ENCODE measurements around the gene CZIB.

CZIB gene

GRCh38 chr1:53210352-53210751, 10.1 kb downstream of the CZIB start:
- no peak for TF ChIP-seq SIN3A (IDR thresholded peaks at IDR 0.05; ENCODE audit: borderline replicate concordance, insufficient read depth, low read length)
- TF ChIP-seq REST (IDR thresholded peaks at IDR 0.05; ENCODE audit: insufficient read depth in 1 of 2, low read depth in 2 of 2, low read length in 2 of 2): no peak
- TF ChIP-seq TAF1 (IDR thresholded peaks at IDR 0.05; ENCODE audit: borderline replicate concordance, insufficient read depth, low read length): no peak
- no peak for TF ChIP-seq POLR2AphosphoS5 (IDR thresholded peaks at IDR 0.05; ENCODE audit: low read depth, low read length)
- TF ChIP-seq FOXP2 (optimal IDR thresholded peaks at IDR 0.05; ENCODE audit: borderline replicate concordance, extremely low read depth, extremely low read length, insufficient read depth): no peak

- TF ChIP-seq POLR2AphosphoS5 (IDR thresholded peaks at IDR 0.05; ENCODE audit: low read depth, low read length) (no peak), FOXP2 (optimal IDR thresholded peaks at IDR 0.05; ENCODE audit: borderline replicate concordance, extremely low read depth, extremely low read length, insufficient read depth) (no peak), TAF1 (IDR thresholded peaks at IDR 0.05; ENCODE audit: borderline replicate concordance, insufficient read depth, low read length) (no peak), REST (IDR thresholded peaks at IDR 0.05; ENCODE audit: insufficient read depth in 1 of 2, low read depth in 2 of 2, low read length in 2 of 2) (no peak), SIN3A (IDR thresholded peaks at IDR 0.05; ENCODE audit: borderline replicate concordance, insufficient read depth, low read length) (no peak)
Measured at GRCh38 chr1:53207726-53208125, 12.7 kb downstream of the CZIB start.

- no peak for TF ChIP-seq FOXP2 (optimal IDR thresholded peaks at IDR 0.05; ENCODE audit: borderline replicate concordance, extremely low read depth, extremely low read length, insufficient read depth)
Measured at GRCh38 chr1:53206735-53207379, 13.6 kb downstream of the CZIB start.

GRCh38 chr1:53203466-53203865, 17.0 kb downstream of the CZIB start:
- TF ChIP-seq REST (IDR thresholded peaks at IDR 0.05; ENCODE audit: insufficient read depth in 1 of 2, low read depth in 2 of 2, low read length in 2 of 2) (no peak), FOXP2 (optimal IDR thresholded peaks at IDR 0.05; ENCODE audit: borderline replicate concordance, extremely low read depth, extremely low read length, insufficient read depth) (no peak), POLR2AphosphoS5 (IDR thresholded peaks at IDR 0.05; ENCODE audit: low read depth, low read length) (no peak), TAF1 (IDR thresholded peaks at IDR 0.05; ENCODE audit: borderline replicate concordance, insufficient read depth, low read length) (no peak), SIN3A (IDR thresholded peaks at IDR 0.05; ENCODE audit: borderline replicate concordance, insufficient read depth, low read length) (no peak)

- TF ChIP-seq SIN3A (IDR thresholded peaks at IDR 0.05; ENCODE audit: borderline replicate concordance, insufficient read depth, low read length): no peak
- TF ChIP-seq FOXP2 (optimal IDR thresholded peaks at IDR 0.05; ENCODE audit: borderline replicate concordance, extremely low read depth, extremely low read length, insufficient read depth): no peak
- TF ChIP-seq POLR2AphosphoS5 (IDR thresholded peaks at IDR 0.05; ENCODE audit: low read depth, low read length): no peak
- no peak for TF ChIP-seq REST (IDR thresholded peaks at IDR 0.05; ENCODE audit: insufficient read depth in 1 of 2, low read depth in 2 of 2, low read length in 2 of 2)
- TF ChIP-seq TAF1 (IDR thresholded peaks at IDR 0.05; ENCODE audit: borderline replicate concordance, insufficient read depth, low read length): no peak
Measured at GRCh38 chr1:53198241-53198651, 22.2 kb downstream of the CZIB start.

Measured in PFSK-1 (cell line).